Spleen (tissue), 11 donors: ENCODE measurements around the gene PPP1R13B. TPM values are rescaled to one million over a fixed set of nuclear protein-coding genes. Genes with fewer than 3 reads are reported as not detected.
A peak's percentile ranks its signal among the peaks of the same experiment; 100 is the strongest.
"Not testable (repeated sequence)": the region's sequence is repeated elsewhere in the genome, so short reads cannot be mapped to it uniquely, and the experiment has no call there.

Source experiments
- DNase-seq: peaks from one replicate; pipeline ENCODE4 v3.0.0-alpha.2; 2020
- H3K27ac ChIP-seq, 8 donors: fragments of 200-600 bp; sonication (generic) in 7 of 8; 1 replicate in 4 of 8; 2 replicates in 4 of 8; pipeline versions ENCODE4 v1.5.0 to v1.8.0; 2016 to 2021; ENCODE audit warnings: inconsistent platforms in 4 of 8, mild to moderate bottlenecking in 4 of 8, moderate library complexity in 1 of 8
- H3K27me3 ChIP-seq, 7 donors: fragments of 200-600 bp; sonication (generic) in 6 of 7; replicated peaks in 1 of 7; 1 replicate in 4 of 7; 2 replicates in 3 of 7; pipeline versions ENCODE4 v1.5.0 to v1.8.0; 2016 to 2021; ENCODE audit warnings: inconsistent platforms in 3 of 7, mild to moderate bottlenecking in 1 of 7
- H3K36me3 ChIP-seq, 6 donors: fragments of 200-600 bp; sonication (generic) in 5 of 6; 1 replicate in 4 of 6; 2 replicates in 2 of 6; pipeline versions ENCODE4 v1.5.0 to v1.8.0; 2016 to 2021; ENCODE audit warnings: inconsistent platforms in 2 of 6
- H3K4me1 ChIP-seq, 6 donors: fragments of 200-600 bp; sonication (generic) in 5 of 6; 1 replicate in 3 of 6; 2 replicates in 3 of 6; pipeline versions ENCODE4 v1.5.0 to v1.8.0; 2016 to 2021; ENCODE audit warnings: inconsistent platforms in 3 of 6
- H3K4me3 ChIP-seq, 8 donors: fragments of 200-600 bp; sonication (generic) in 7 of 8; 1 replicate in 4 of 8; 2 replicates in 4 of 8; pipeline versions ENCODE4 v1.5.0 to v1.8.0; 2016 to 2021; ENCODE audit warnings: inconsistent platforms in 4 of 8, mild to moderate bottlenecking in 4 of 8, moderate library complexity in 2 of 8
- H3K9me3 ChIP-seq, 8 donors: fragments of 200-600 bp; sonication (generic) in 7 of 8; 1 replicate in 4 of 8; 2 replicates in 4 of 8; pipeline versions ENCODE4 v1.5.0 to v1.8.0; 2016 to 2021; ENCODE audit warnings: inconsistent platforms in 4 of 8
- POLR2A ChIP-seq, 3 donors: fragments of 450-650 bp; IDR thresholded peaks; one replicate each; pipeline ENCODE4 v1.5.1; 2017; ENCODE audit warnings: antibody characterized with exemption in 3 of 3, mild to moderate bottlenecking in 1 of 3
- POLR2AphosphoS5 ChIP-seq, 3 donors: sonication (generic); formaldehyde crosslinking; IDR thresholded peaks; one replicate each; pipeline ENCODE4 v1.5.1; 2017; ENCODE audit warnings: antibody characterized with exemption in 3 of 3
- WGBS, 5 donors: extraction: QIAGEN DNeasy Blood & Tissue Kit in 3 of 5; methylation state at CpG; one replicate each; pipeline versions ENCODE4 v1.1.5 to v1.1.7; 2013 to 2018; 5-methylcytosine and 5-hydroxymethylcytosine counted together
- intact Hi-C: fragments of 100-400 bp; cut with DNase I; formaldehyde crosslinking; loops from one replicate; pipeline ENCODE4 v1.15.0; 2023; ENCODE audit warnings: low total_unique reads
- polyA plus RNA-seq, 3 donors: library from polyadenylated mRNA; stranded (reverse); fragments of 200-250 nt; gene quantifications; one replicate each; pipeline ENCODE4 v1.2.1, GENCODE V29; 2013
- total RNA-seq, 7 donors: library from RNA; depleted of rRNA in 3 of 7; stranded (reverse); fragments of >200 nt in 3 of 7; fragmentation: NEBNext Ultra II Directional in 4 of 7; extraction: Animal tissue kit (Norgen Biotek cat#: 25700) in 4 of 7; gene quantifications; one replicate each; pipeline versions ENCODE4 v1.1.0 to v1.2.1, GENCODE V29; 2016 to 2021
- TF ChIP-seq, protein P1 (sequence below), 11 experiments: fragments of 200-600 bp in 7 of 11; fragments of 450-650 bp in 4 of 11; sonication (generic) in 4 of 11; IDR thresholded peaks in 8 of 11; conservative IDR thresholded peaks in 3 of 11; 1 replicate in 7 of 11; 2 replicates in 4 of 11; pipeline versions ENCODE4 v1.4.0 to v1.8.0; 2016 to 2021; ENCODE audit warnings: antibody characterized with exemption in 11 of 11, inconsistent platforms in 4 of 11, mild to moderate bottlenecking in 1 of 11
- donor health status: healthy with polysubstance abuse.
- donor health status: DM: no; HTN: no; CAD: no; lungs with moderate emphysema.
- donor health status: DM: no; HTN: no; CAD: no.
- donor health status: Bipolar disorder and iron deficiency.
- donor health status: healthy.
- donor health status: DM: no; HTN: no; CAD: no.
- donor health status: DM: yes; HTN: yes; CAD: no.

The PPP1R13B gene
- total and polyA plus RNA-seq, 10 donors = 5.7 to 95.3 (median 36.6) TPM

DNA sequence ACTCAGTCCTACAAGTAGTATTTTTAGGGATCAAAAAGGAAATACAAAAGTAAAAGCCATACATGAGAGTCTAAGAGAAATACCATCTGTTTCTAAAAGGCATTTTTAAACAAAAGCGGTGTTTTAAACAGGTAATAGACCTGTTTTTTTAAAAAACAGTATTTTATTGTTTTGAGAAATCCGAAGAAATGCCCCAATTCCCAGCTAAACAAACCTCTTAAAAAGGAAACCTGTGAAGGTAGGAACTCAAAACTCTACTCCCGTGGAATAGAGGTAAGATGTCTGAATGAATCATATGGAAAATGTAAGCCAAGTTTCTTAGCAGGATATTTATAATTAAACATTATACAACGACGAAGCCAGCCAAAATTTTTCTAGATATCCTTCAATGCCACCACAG lies 2.0 kb downstream of the PPP1R13B start:
- 71 to 87% (median 75%) methylated on average over 5 of the region's 5 CpGs for WGBS, 5 donors
- Histone ChIP-seq H3K4me3 (peak overlapping the region in 3 of 8 donors; percentile 71 to 87 (median 81)), H3K4me1 (peaks cover 8 to 50% (median 24%) of the 10 kb centered on the region in 6 donors), H3K36me3 (peaks cover 0 to 10% (median 0%) of the 10 kb centered on the region in 6 donors), H3K9me3 (no peaks in the 10 kb centered on the region), H3K27me3 (peaks cover 0 to 24% (median 0%) of the 10 kb centered on the region in 7 donors), H3K27ac (peak overlapping the region in 1 of 8 donors; percentile 82)
- intact Hi-C loops = no loop called here
- DNase-seq = no peak
- no peak for TF ChIP-seq POLR2AphosphoS5 (IDR thresholded peaks at IDR 0.05)
- TF ChIP-seq, protein P1, sequence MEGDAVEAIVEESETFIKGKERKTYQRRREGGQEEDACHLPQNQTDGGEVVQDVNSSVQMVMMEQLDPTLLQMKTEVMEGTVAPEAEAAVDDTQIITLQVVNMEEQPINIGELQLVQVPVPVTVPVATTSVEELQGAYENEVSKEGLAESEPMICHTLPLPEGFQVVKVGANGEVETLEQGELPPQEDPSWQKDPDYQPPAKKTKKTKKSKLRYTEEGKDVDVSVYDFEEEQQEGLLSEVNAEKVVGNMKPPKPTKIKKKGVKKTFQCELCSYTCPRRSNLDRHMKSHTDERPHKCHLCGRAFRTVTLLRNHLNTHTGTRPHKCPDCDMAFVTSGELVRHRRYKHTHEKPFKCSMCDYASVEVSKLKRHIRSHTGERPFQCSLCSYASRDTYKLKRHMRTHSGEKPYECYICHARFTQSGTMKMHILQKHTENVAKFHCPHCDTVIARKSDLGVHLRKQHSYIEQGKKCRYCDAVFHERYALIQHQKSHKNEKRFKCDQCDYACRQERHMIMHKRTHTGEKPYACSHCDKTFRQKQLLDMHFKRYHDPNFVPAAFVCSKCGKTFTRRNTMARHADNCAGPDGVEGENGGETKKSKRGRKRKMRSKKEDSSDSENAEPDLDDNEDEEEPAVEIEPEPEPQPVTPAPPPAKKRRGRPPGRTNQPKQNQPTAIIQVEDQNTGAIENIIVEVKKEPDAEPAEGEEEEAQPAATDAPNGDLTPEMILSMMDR (IDR thresholded peaks at IDR 0.05 in 8 of 11, conservative IDR thresholded peaks at IDR 0.05 in 3 of 11) = no peak
- TF ChIP-seq POLR2A (IDR thresholded peaks at IDR 0.05) = no peak

DNA sequence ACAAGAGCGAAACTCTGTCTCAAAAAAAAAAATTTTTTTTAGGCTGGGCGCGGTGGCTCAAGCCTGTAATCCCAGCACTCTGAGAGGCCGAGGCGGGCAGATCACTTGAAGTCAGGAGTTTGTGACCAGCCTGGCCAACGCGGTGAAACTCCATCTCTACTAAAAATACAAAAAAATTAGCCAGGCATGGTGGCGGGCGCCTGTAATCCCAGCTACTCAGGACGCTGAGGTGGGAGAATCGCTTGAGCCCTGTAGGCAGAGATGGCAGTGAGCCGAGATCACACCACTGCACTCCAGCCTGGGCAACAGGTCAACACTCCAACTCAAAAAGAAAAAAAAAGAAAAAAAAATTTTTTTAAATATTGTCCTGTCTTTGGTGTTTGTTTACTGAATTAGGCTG lies 6.1 kb downstream of the PPP1R13B start:
- H3K9me3 ChIP-seq, intact Hi-C loops, H3K4me3 ChIP-seq, H3K27me3 ChIP-seq, H3K27ac ChIP-seq, H3K36me3 ChIP-seq, DNase-seq: not testable (repeated sequence)
- H3K4me1 ChIP-seq = peaks cover 4 to 54% (median 27%) of the 10 kb centered on the region in 6 donors
- WGBS, 5 donors = 90 to 95% (median 93%) methylated on average over 12 of the region's 12 CpGs

DNA sequence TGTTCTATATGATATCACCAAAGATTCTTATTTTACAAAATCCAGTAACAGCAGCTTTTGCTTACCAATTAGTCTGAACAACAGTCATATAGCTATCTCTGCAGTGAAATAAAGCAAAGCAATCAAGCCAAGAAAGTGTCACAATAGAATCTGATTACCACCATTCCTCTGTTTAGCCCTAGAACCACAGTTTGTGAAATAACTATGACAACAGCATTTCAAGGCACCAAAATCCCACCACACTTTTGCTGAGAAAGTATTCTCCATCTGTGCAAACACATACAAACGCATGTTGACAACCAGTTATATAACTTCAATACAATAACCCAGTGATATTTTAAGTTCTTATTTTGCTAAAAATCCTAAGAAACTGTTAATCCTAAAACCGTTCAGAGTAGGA lies 7.4 kb downstream of the PPP1R13B start:
- DNase-seq = no peak

DNA sequence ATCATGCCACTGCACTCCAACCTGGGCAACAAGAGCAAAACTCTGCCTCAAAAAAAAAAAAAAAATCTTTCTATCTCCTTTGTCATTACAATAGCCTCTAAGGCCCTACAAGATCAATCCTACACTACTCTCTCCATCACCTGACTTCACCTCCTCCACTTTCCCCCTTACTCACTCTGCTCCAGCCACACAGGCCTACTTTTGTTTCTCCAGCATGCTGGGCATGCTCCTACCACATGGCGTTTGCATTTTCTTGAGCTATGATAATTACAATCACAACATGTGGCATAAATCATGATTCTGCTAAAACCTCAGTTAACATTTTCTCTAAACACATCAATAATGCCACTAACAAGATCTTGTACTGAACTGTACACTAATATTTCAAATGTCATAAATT lies 7.8 kb downstream of the PPP1R13B start:
- H3K9me3 ChIP-seq = no peaks in the 10 kb centered on the region
- DNase-seq = peak; percentile 16
- no peak overlapping the region for H3K27ac ChIP-seq
- no peaks in the 10 kb centered on the region for H3K27me3 ChIP-seq
- 61 to 75% (median 66%) methylated on average over 1 of the region's 1 CpG for WGBS, 5 donors
- H3K36me3 ChIP-seq = peaks cover 0 to 10% (median 0%) of the 10 kb centered on the region in 6 donors
- H3K4me3 ChIP-seq = no peak overlapping the region
- TF ChIP-seq, protein P1 (IDR thresholded peaks at IDR 0.05 in 8 of 11, conservative IDR thresholded peaks at IDR 0.05 in 3 of 11) = no peak
- no peak for TF ChIP-seq POLR2A (IDR thresholded peaks at IDR 0.05)
- peaks cover 0 to 40% (median 18%) of the 10 kb centered on the region in 6 donors for H3K4me1 ChIP-seq
- intact Hi-C loops = no loop called here

More for the DNA sequence above, 7.4 kb downstream of the PPP1R13B start:
- intact Hi-C loops = no loop called here
- Histone ChIP-seq H3K9me3 (no peaks in the 10 kb centered on the region), H3K4me1 (peaks cover 0 to 42% (median 18%) of the 10 kb centered on the region in 6 donors), H3K27me3 (no peaks in the 10 kb centered on the region), H3K36me3 (peaks cover 0 to 10% (median 0%) of the 10 kb centered on the region in 6 donors), H3K4me3 (no peak overlapping the region), H3K27ac (no peak overlapping the region)
- no peak for TF ChIP-seq POLR2AphosphoS5 (IDR thresholded peaks at IDR 0.05)
- TF ChIP-seq, protein P1 (IDR thresholded peaks at IDR 0.05 in 8 of 11, conservative IDR thresholded peaks at IDR 0.05 in 3 of 11) = no peak
- TF ChIP-seq POLR2A (IDR thresholded peaks at IDR 0.05) = no peak
- WGBS, 5 donors = 67 to 80% (median 69%) methylated on average over 2 of the region's 2 CpGs

DNA sequence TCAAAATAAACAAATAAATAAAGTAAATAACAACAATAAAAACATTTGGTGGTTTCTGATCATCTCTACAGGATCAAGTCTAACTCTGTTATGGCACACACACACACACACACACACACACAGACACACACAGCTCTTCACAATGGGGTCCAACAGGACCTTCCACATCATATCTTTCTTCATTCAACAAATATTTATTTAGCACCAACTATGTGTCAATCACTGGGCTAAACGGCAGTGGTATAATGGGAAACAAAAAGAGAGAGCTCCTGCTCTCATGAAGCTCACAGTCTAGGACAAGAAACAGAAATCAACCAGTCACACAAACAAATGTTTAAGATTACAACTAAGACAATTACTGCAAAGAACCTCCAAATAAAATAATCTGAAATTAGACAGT lies 9.3 kb downstream of the PPP1R13B start:
- TF ChIP-seq, protein P1 (IDR thresholded peaks at IDR 0.05 in 8 of 11, conservative IDR thresholded peaks at IDR 0.05 in 3 of 11) = no peak
- no peak for TF ChIP-seq POLR2A (IDR thresholded peaks at IDR 0.05)
- no peak for TF ChIP-seq POLR2AphosphoS5 (IDR thresholded peaks at IDR 0.05)
- peaks cover 0 to 35% (median 18%) of the 10 kb centered on the region in 6 donors for H3K4me1 ChIP-seq
- H3K27ac ChIP-seq = no peak overlapping the region
- no peaks in the 10 kb centered on the region for H3K36me3 ChIP-seq
- 60 to 81% (median 69%) methylated on average over 1 of the region's 1 CpG for WGBS, 5 donors
- H3K4me3 ChIP-seq = no peak overlapping the region
- no peaks in the 10 kb centered on the region for H3K9me3 ChIP-seq
- intact Hi-C loops = no loop called here
- H3K27me3 ChIP-seq = no peaks in the 10 kb centered on the region
- no peak for DNase-seq
